C1 segment of cervical spinal cord (tissue), 14 donors: ENCODE results near the gene POLE2.
"Not testable (repeated sequence)": the region's sequence is repeated elsewhere in the genome, so short reads cannot be mapped to it uniquely, and the experiment has no call there.

Experiments used
- DNase-seq, 14 donors: peaks; one replicate each; lab custom pipeline; 2025; lab: John Stamatoyannopoulos, UW

The POLE2 gene

DNA sequence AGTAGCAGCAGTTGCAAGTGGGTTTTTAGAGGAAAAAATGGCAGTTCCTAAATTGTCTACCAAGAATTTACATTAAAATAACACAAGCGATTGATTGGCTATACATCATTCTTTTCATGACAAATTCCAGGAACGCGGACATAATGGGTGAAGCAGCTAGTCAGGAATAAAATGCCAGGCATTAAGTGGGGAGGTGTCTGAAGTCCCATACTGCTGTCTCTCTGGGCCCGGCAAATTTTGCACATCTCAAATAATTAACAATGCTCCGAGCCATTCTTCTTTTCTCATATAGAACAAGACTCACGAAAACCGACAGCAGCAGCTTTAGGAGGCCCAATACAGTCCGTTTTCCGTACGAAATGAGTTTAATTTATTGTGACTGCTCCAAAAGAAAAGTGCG lies 68.3 kb downstream of the POLE2 start:
- DNase-seq = no peak

DNA sequence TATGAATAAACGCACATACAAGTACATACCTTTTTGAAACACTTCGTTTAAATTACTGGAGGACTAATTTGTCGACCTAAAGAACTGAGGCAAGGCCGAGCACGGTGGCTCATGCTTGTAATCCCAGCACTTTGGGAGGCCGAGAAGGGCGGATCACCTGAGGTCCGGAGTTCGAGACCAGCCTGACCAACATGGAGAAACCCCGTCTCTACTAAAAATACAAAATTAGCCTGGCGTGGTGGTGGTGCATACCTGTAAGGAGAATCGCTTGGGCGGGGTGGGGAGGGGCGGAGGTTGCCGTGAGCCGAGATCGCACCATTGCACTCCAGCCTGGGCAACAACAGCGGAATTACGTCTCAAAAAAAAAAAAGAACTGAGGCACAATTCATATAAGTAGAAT lies 68.7 kb downstream of the POLE2 start:
- DNase-seq = not testable (repeated sequence)

DNA sequence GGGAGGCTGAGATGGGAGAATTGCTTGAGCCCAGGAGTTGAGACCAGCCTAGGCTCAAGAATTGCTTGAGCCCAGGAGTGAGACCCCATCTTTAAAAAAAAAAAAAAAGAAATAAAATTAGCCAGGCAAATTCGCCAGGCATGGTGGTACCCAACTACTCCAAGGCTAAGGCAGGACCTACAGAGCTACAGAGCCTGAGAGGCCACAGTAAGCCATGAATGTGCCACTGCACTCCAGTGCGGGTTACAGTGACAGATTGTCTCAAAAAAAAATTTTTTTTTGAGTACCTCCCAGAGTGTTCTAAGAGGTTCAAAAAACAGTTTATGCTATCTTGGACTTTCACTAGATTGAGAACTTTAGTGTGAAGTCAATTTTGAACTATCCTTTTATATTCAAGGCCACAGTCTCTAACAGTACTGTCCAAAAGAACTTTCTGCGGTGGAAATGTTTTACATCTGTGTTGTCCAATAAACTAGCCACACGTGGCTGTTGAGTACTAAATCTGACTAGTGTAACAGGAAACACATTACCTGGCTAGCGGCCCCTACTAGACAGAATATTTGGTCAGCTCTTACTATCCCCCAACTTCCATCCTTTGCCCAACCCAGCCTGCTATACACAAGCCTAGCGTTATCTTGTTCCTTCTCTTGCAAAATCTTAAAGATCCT lies 70.0 kb downstream of the POLE2 start:
- DNase-seq = no peak

DNA sequence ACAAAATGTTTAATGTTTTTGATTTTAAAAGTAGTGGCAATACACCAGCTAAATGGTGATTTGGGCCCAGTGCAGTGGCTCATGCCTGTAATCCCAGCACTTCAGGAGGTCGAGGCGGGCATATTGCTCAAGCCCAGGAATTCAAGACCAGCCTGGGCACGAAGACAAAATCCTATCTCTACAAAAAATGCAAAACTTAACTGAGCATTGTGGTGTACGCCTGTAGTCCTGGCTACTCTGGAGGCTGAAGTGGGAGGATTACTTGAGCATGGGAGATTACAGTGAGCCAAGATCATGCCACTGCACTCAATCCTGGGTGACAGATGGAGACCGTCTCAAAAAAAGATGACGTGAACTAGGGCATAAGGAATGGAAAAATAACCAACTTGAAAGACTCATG lies 72.2 kb downstream of the POLE2 start:
- no peak for DNase-seq

DNA sequence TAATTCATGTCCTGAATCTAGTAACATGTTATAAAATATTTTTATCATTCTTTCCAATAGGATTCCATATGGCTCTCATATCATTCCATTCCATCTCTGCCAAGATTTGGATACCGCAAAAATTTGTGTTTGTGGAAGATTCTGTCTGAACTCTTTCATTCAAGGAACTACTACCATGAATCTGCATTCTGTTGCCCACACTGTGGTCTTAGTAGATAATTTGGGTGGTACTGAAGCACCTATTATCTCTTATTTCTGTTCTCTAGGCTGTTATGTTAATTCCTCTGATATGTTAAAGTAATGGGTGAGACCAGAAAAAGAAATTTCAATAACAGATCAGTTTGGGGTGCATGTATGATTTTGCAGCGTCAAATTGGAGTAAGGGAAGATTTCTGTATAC lies 73.8 kb downstream of the POLE2 start:
- no peak for DNase-seq

DNA sequence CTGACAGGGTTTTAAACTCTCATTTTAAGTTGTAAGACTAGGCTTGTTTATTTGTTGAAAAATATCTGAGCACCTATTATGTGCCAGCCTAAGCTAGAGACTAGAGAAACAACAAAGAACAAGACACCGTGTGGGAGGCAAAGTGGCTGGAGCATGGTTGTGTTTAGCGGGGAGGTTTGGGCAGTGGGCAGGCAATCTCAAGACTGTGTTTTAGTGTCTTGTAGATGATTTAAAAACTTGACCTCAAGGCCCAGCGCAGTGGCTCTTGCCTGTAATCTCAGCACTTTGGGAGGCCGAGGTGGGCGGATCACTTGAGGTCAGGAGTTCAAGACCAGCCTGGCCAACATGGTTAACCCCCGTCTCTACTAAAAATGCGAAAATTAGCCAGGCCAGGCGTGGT lies 75.3 kb downstream of the POLE2 start:
- no peak for DNase-seq

DNA sequence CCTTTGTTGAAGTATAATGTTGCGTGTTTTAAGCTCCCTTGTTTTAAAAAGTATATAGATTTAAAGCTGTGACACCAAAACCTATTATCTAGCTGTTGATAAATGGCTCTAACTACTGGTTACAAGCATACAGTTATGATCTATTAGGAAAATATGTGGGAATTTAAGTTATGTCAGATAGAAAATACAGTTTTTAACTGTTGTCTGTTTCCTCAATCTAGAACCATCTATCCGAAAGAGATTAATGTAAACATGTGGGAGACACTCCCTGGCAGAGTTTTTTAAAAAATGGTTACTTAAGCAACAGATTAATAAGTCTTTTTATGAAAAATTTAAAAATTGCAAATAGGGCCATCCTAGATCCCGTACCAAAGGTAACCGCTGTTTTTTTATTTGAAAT lies 75.8 kb downstream of the POLE2 start:
- no peak for DNase-seq

DNA sequence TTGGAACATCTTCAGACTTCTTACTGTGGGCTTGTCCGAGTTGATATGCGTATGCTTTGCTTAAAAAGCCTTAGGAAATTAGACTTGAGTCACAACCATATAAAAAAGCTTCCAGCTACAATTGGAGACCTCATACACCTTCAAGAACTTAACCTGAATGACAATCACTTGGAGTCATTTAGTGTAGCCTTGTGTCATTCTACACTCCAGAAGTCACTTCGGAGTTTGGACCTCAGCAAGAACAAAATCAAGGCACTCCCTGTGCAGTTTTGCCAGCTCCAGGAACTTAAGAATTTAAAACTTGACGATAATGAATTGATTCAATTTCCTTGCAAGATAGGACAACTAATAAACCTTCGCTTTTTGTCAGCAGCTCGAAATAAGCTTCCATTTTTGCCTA lies 80.4 kb downstream of the POLE2 start:
- no peak for DNase-seq

DNA sequence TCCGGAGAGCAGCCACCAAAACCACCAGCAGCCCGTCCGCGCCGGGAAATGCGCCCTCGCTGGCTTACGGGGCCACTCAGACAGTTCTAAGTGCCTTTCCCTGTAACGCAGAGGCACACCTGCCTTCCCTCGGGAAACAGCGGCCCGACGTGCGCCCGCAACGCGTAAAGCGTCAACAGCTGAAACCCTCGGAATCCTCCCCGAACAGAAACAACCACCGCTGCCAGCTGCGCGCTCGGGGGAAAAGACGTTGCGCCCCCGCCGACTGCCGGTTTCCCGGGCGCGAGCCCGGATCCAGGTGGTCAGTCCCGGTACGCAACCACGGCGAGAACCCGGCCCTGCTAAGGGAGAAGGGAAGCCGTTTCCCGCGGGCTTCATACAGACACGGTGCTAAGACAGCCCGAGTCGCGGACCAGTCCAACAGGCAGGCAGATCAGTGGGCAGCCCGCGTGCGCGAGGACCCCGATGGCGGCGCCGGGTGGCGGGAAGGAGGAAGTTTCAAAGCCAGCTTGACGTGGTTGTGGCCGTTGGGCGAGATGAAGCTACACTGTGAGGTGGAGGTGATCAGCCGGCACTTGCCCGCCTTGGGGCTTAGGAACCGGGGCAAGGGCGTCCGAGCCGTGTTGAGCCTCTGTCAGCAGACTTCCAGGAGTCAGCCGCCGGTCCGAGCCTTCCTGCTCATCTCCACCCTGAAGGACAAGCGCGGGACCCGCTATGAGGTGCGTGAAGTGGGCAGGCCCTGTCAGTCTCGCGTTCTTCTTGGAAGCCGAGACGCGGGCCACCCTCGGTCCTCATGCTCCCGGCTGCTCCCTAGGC lies 89.3 kb downstream of the POLE2 start, which contains the start of gene LRR1:
Gene LRR1, plus strand, starts transcription at position 456 of the 816 bp plus-strand sequence. Its CDS starts 81 bp downstream, at position 537.
- DNase-seq = peak; percentile 50 to 86 (median 68)

DNA sequence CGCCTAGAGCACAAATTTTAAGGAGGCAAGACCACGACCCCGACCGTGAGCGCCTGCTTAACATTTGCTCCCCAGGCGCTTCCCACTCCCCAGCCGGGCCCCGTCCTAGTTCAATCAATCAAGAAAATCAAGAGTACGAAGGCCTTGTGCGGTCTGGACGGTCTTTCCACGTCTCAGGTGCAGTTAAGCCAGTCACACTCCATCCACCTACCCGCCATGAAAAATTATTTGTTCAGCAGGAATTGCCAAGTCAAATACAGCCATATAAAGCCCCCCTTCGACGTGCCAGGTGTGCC lies 89.9 kb downstream of the POLE2 start:
- DNase-seq = peak in 3 of 14 donors; percentile 31 to 44 (median 33)

DNA sequence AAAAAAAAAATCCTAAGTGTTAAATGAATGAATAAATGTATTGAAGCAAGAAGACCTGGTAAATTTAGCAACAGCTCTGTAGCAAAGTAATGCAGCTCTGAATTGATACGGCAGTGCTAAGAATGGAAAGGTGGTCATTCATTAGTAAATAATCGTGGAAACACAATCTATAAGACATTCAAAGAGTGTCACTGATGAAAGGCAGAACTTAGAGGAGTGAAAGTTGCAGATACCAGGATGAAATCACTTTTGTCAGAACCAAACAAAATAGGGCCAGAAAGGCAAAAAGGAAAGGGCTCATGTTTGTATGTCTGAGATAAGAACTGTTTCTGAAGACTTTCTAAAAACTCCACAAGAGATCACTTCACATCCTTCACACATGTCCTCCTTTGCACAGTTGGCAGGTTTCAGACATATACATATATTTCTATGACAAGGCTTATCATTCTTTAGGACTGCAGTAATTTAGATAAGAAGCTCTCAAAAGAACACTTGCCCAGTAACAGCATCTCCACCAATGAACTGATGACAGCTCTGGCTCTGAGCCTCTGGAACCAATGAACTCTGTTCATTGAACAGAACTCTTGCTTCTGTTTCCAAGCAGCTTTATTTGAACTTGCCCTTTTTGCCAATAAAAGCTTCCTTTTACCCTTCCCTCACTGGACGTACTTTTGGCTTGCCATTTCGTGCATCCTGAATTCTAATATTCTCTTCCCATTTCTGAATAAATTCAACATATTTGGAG lies 93.5 kb downstream of the POLE2 start:
- DNase-seq = peak in 2 of 14 donors; percentile 1 to 6
